CD4-positive, alpha-beta T cell treated with Interleukin-6 at 100 ng/mL for 8 hours (primary cell): Measurements from ENCODE around the gene USF1.
A peak's percentile ranks its signal among the peaks of the same experiment; 100 is the strongest.

Experiments used
- DNase-seq: peaks from one replicate; pipeline ENCODE4 v3.0.0-alpha.2; 2020; ENCODE audit warnings: mixed read lengths, low spot score

The USF1 gene

GRCh38 chr1:161045736-161046604, at the start of gene USF1:
Gene USF1 (minus strand): TSS chr1:161045977. CDS start chr1:161043275, 2,702 bp downstream.
- peak; percentile 92 for DNase-seq

- no peak for DNase-seq
These were observed 49.5 kb upstream of the USF1 start for GRCh38 chr1:161095230-161095629.

GRCh38 chr1:161094481-161094880, 48.7 kb upstream of the USF1 start:
- no peak for DNase-seq

- no peak for DNase-seq
These were observed 46.8 kb upstream of the USF1 start for GRCh38 chr1:161092621-161093028.

- DNase-seq = no peak
These were observed 46.2 kb upstream of the USF1 start for GRCh38 chr1:161091796-161092507.

GRCh38 chr1:161091093-161091492, 45.3 kb upstream of the USF1 start:
- DNase-seq = no peak

GRCh38 chr1:161090617-161091016, 44.8 kb upstream of the USF1 start:
- no peak for DNase-seq

GRCh38 chr1:161089938-161090337, 44.2 kb upstream of the USF1 start:
- DNase-seq = no peak

- DNase-seq = no peak
These were observed 43.6 kb upstream of the USF1 start, which contains the start of gene NECTIN4 for GRCh38 chr1:161089251-161089924. Gene NECTIN4 (minus strand): TSS chr1:161089558. CDS start chr1:161089296, 262 bp downstream.

- DNase-seq = no peak
These were observed 42.9 kb upstream of the USF1 start for GRCh38 chr1:161088587-161089110.

- no peak for DNase-seq
These were observed 40.7 kb upstream of the USF1 start for GRCh38 chr1:161086457-161086856.

- DNase-seq = no peak
These were observed 39.4 kb upstream of the USF1 start for GRCh38 chr1:161085165-161085564.

GRCh38 chr1:161084597-161084988, 38.8 kb upstream of the USF1 start:
- DNase-seq = no peak

- no peak for DNase-seq
These were observed 38.2 kb upstream of the USF1 start for GRCh38 chr1:161083748-161084596.

GRCh38 chr1:161082996-161083747, 37.4 kb upstream of the USF1 start:
- DNase-seq = no peak

- no peak for DNase-seq
These were observed 36.7 kb upstream of the USF1 start for GRCh38 chr1:161082483-161082882.

GRCh38 chr1:161081519-161081918, 35.7 kb upstream of the USF1 start:
- no peak for DNase-seq

GRCh38 chr1:161080441-161081405, 34.9 kb upstream of the USF1 start:
- DNase-seq = no peak

- DNase-seq = no peak
These were observed 33.8 kb upstream of the USF1 start for GRCh38 chr1:161079436-161080110.
